Duodenal mucosa (tissue), 2 donors: ENCODE results near the gene CCSAP.

Source experiments
- H3K27ac ChIP-seq: one replicate; pipeline ENCODE4 v1.7.0; 2013; ENCODE audit warnings: low read depth, low read length
- H3K27me3 ChIP-seq, 2 donors: one replicate each; pipeline ENCODE4 v1.7.0; 2013; ENCODE audit warnings: low read length in 2 of 2, control low read depth in 1 of 2; ENCODE audit not compliant: insufficient read depth in 2 of 2, control insufficient read depth in 1 of 2
- H3K36me3 ChIP-seq, 2 donors: one replicate each; pipeline ENCODE4 v1.7.0; 2013; ENCODE audit warnings: low read length in 2 of 2, control low read depth in 1 of 2; ENCODE audit not compliant: insufficient read depth in 2 of 2, control insufficient read depth in 1 of 2
- H3K4me1 ChIP-seq, 2 donors: one replicate each; pipeline ENCODE4 v1.7.0; 2013; ENCODE audit warnings: low read length in 2 of 2, control low read depth in 1 of 2; ENCODE audit not compliant: insufficient read depth in 2 of 2, control insufficient read depth in 1 of 2
- H3K4me3 ChIP-seq, 2 donors: one replicate each; pipeline ENCODE4 v1.7.0; 2013; ENCODE audit warnings: low read length in 2 of 2, low read depth in 1 of 2
- H3K9ac ChIP-seq, 2 donors: one replicate each; pipeline ENCODE4 v1.7.0; 2013; ENCODE audit warnings: low read length in 2 of 2, low read depth in 1 of 2
- H3K9me3 ChIP-seq, 2 donors: one replicate each; pipeline ENCODE4 v1.7.0; 2013; ENCODE audit warnings: low read length in 2 of 2, control low read depth in 1 of 2; ENCODE audit not compliant: control insufficient read depth in 1 of 2

CCSAP gene

DNA sequence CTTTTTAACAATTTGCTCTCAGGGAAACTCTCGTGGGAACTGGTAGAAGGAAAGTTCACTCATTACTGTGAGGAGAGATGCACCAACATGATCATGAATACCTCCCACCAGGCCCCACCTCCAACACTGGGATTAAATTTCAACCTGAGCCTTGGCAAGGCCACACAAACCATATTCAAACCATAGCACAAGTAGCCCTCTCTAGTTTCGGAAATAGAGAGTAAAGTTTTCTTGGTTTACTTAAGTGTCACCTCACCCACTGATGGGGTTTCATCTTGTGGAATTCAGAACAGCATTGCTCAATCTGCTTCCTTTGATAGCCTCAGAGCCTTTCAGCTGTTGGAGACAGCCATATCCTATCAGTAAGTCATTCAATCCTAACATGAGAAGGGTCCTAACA, 25.5 kb upstream of the CCSAP start:
- Histone ChIP-seq H3K27ac (no peak overlapping the region), H3K9ac (no peak overlapping the region), H3K27me3 (peaks cover 0 to 7% of the 10 kb centered on the region in 2 donors), H3K4me1 (no peaks in the 10 kb centered on the region), H3K4me3 (no peak overlapping the region), H3K36me3 (no peaks in the 10 kb centered on the region), H3K9me3 (no peaks in the 10 kb centered on the region)

DNA sequence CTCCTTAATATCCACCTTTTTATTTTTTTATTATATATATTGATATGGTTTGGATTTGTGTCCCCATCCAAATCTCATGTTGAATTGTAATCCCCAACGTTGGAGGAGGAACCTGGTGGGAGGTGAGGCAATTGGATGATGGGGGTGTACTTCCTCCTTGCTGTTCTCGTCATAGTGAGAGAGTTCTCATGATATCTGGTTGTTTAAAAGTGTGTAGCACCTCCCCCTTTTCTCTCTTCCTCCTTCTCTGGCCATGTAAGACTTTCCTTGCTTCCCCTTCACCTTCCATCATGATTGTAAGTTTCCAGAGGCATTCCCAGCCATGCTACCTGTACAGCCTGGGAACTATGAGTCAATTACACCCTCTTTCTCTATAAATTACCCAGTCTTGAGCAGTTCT, 22.7 kb upstream of the CCSAP start:
- Histone ChIP-seq H3K27ac (no peak overlapping the region), H3K27me3 (peaks cover 0 to 7% of the 10 kb centered on the region in 2 donors), H3K36me3 (no peaks in the 10 kb centered on the region), H3K9me3 (no peaks in the 10 kb centered on the region), H3K4me1 (no peaks in the 10 kb centered on the region), H3K9ac (no peak overlapping the region), H3K4me3 (no peak overlapping the region)

DNA sequence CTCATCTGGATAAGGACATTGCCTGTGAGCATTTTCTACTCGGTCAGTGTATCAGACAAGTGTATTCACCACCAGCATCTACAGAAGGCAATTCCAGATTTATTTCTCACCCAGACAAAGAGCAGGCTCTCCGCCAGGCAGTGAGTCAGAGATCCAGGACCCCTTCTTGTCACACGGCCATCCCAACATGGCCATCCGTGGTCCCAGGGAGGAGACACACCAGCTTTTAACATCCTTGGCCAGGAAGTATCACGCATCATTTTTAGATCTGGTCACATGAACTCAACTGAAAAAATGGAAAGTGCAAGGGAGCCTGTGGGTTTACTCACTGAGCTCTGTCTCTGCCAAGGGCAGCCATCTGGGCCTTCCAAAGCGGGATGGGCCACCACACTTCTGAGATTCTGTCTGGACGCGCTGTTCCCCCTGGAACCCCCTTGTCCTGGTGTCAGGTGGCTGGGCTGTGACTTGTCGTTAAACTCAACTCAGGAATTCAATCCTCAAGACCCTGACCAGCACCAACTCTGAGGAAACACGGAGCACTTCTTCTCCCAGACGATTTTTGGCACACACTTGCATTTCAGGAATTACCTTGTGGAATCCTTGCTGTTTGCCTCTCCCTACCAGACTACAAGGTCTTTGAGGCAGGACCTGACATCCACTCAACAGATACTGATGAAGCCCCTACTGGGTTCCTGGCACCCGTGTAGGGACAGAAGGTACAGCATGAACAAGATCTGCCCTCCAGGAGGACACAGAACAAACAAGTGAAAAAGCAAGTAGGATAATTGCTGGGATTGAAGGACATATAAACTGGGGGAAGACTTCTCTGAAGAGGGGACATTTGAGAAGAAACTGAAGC, 21.6 kb upstream of the CCSAP start:
- no peaks in the 10 kb centered on the region for H3K36me3 ChIP-seq
- H3K27me3 ChIP-seq, result peaks cover 0 to 3% of the 10 kb centered on the region in 2 donors
- H3K4me3 ChIP-seq, result no peak overlapping the region
- no peaks in the 10 kb centered on the region for H3K9me3 ChIP-seq
- no peak overlapping the region for H3K9ac ChIP-seq
- no peak overlapping the region for H3K27ac ChIP-seq
- no peaks in the 10 kb centered on the region for H3K4me1 ChIP-seq

DNA sequence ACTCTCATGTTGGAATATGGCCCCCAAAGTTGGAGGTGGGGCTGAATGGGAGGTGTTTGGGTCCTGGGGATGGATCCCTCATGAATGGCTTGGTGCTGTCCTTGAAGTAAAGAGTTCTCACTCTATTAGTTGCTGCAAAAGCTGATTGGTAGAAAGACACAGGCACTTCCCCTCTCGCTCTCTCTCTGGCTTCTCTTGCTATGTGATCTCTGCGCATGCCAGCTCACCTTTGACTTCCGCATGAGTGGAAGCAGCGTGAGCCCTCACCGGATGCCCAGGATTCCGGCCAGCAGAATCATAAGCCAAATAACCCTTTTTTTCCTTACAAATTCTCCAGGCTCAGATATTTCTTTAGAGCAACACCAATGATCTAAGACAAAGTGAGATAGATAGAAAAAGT, 20.9 kb upstream of the CCSAP start:
- no peak overlapping the region for H3K4me3 ChIP-seq
- H3K9ac ChIP-seq, result no peak overlapping the region
- H3K9me3 ChIP-seq, result no peaks in the 10 kb centered on the region
- H3K27ac ChIP-seq, result no peak overlapping the region
- H3K27me3 ChIP-seq, result peaks cover 0 to 3% of the 10 kb centered on the region in 2 donors
- H3K4me1 ChIP-seq, result no peaks in the 10 kb centered on the region
- H3K36me3 ChIP-seq, result no peaks in the 10 kb centered on the region

DNA sequence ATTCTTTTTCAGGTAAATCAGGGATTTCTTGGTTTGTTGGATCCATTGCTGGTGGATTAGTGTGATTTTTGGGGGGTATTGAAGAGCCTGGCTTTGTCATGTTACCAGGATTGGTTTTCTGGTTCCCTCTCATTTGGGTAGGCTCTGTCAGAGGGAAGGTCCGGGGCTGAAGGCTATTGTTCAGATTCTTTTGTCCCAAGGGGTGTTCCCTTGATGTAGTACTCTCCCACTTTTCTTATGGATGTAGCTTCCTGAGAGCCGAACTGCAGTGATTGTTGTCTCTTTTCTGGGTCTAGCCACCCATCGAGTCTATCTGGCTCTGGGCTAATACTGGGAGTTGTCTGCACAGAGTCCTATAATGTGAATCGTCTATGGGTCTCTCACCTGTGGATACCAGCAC, 17.6 kb upstream of the CCSAP start:
- no peaks in the 10 kb centered on the region for H3K36me3 ChIP-seq
- H3K9ac ChIP-seq, result no peak overlapping the region
- peaks cover 0 to 3% of the 10 kb centered on the region in 2 donors for H3K27me3 ChIP-seq
- H3K27ac ChIP-seq, result no peak overlapping the region
- H3K4me1 ChIP-seq, result no peaks in the 10 kb centered on the region
- no peaks in the 10 kb centered on the region for H3K9me3 ChIP-seq
- H3K4me3 ChIP-seq, result no peak overlapping the region

DNA sequence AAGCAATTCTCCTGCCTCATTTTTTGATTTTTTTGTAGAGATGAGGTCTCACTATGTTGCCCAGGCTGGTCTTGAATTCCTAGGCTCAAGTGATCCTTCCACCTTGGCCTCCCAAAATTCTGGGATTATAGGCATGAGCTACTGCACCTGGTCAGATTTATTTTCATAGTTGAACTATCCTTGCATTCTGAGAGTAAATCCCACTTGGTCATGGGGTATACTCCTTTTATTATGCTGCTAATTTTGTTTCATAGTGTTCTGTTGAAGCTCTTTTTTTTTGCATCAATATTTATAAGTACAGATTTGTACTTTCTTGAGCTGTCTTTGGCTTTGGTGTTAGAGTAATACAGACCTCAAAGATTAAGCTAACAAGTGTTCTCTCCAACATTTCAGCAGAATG, 12.8 kb upstream of the CCSAP start:
- H3K9me3 ChIP-seq, result peaks cover 0 to 9% of the 10 kb centered on the region in 2 donors
- H3K4me3 ChIP-seq, result no peak overlapping the region
- H3K4me1 ChIP-seq, result no peaks in the 10 kb centered on the region
- H3K36me3 ChIP-seq, result no peaks in the 10 kb centered on the region
- no peaks in the 10 kb centered on the region for H3K27me3 ChIP-seq
- H3K27ac ChIP-seq, result no peak overlapping the region
- H3K9ac ChIP-seq, result no peak overlapping the region

DNA sequence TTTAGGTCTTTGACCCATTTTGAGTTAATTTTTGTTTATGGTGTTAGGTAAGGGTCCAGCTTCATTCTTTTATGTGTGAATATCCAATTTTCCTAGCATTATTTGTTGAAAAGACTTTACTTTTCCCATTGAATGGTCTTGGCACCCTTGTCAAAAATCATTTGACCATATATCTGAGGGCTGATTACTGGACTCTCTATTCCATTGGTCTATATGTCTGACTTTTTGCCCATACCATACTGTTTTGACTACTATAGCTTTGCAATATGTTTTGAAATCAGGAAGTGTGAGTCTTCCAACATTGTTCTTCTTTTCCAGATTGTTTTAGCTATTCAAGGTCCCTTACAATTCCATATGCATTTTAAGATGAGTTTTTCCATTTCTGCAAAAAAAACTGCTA, 11.4 kb upstream of the CCSAP start:
- H3K9ac ChIP-seq, result no peak overlapping the region
- H3K4me1 ChIP-seq, result no peaks in the 10 kb centered on the region
- H3K9me3 ChIP-seq, result peaks cover 0 to 9% of the 10 kb centered on the region in 2 donors
- H3K27ac ChIP-seq, result no peak overlapping the region
- H3K36me3 ChIP-seq, result no peaks in the 10 kb centered on the region
- H3K27me3 ChIP-seq, result no peaks in the 10 kb centered on the region
- no peak overlapping the region for H3K4me3 ChIP-seq

DNA sequence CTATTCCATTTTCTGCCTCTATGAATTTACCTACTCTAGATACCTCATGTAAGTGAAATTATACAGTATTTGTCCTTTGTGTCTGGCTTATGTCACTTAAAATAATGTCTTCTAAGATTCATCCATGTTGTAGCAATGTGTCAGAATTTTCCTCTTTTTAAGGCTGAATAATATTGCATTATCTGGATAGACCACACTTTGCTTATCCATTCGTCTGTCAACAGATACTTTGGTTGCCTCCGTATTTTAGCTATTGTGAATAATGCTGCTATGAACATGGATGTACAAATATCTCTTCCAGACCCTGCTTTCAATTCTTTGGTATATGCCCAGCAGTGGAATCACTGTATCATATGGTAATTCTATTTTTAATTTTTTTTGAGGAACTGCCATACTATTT, 10.1 kb upstream of the CCSAP start:
- no peak overlapping the region for H3K9ac ChIP-seq
- H3K4me3 ChIP-seq, result no peak overlapping the region
- no peaks in the 10 kb centered on the region for H3K4me1 ChIP-seq
- H3K36me3 ChIP-seq, result no peaks in the 10 kb centered on the region
- no peaks in the 10 kb centered on the region for H3K27me3 ChIP-seq
- H3K27ac ChIP-seq, result no peak overlapping the region
- H3K9me3 ChIP-seq, result peaks cover 0 to 9% of the 10 kb centered on the region in 2 donors

DNA sequence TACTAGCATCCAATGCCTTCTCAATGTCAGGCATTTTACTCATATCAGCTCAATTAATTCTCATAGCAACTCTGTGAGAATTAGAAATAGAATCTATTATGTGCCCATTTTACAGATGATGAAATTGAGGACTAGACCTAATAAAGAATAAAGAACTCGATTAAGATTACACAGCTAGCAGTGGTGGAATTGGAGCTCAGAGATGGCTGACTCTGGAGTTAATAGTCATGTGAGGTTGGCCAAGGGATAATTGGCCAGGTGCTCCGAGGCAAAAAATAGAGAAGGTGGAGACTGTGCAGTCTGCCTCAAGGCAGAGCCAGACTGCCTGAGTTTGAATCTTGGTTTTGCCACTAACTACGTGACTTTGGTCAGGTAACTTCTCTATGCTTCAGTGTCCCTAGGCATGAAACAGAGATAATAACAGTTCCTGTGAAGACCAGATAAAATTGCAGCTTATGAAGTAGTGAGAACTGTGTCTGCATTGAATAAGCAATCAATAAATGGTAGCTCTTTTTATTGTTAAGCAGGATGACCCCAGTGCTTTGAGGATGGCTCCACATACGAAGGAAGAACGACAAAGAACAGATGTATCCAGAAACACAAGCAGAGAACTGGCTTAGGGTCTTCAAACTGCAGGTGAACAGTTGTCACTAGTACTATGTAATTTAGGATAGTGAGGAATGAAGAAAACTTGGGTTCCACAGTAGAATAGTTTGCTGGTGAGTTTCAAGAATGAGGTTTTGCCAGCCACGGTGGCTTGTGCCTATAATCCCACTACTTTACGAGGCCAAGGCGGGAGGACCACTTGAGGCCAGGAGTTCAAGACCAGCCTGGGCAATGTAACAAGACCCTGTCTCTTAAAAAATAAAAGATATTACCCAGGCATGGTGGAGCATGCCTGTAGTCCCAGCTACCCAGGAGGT, 6.9 kb upstream of the CCSAP start:
- Histone ChIP-seq H3K9me3 (peaks cover 0 to 9% of the 10 kb centered on the region in 2 donors), H3K4me3 (no peak overlapping the region), H3K27ac (no peak overlapping the region), H3K27me3 (no peaks in the 10 kb centered on the region), H3K36me3 (no peaks in the 10 kb centered on the region), H3K9ac (no peak overlapping the region), H3K4me1 (no peaks in the 10 kb centered on the region)

DNA sequence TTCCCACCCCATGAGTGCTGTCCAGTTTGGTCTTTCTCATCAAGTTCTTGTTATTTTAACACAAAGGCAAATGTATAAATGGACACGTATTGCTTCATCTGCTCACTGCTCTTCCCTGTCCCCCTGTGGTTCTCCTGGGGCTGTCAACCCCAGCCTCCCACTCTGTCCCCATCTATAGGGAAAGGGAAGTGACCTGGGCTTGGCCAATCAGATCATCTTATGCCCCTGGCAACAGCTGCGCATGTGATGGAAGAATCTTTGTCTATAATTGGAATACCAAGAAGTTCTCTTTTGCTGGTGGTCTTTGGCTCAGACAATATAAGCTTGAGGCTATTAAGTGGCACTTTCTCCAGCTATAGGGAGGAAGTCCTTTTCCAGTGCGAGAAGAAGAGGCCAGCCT, 4.7 kb upstream of the CCSAP start:
- Histone ChIP-seq H3K36me3 (no peaks in the 10 kb centered on the region), H3K4me3 (no peak overlapping the region), H3K27me3 (no peaks in the 10 kb centered on the region), H3K4me1 (peaks cover 4 to 6% of the 10 kb centered on the region in 2 donors), H3K9me3 (no peaks in the 10 kb centered on the region), H3K27ac (no peak overlapping the region), H3K9ac (no peak overlapping the region)
